MCF 10A (cell line): ENCODE results near the gene GYG2. TPM values are rescaled to one million over a fixed set of nuclear protein-coding genes. Genes with fewer than 3 reads are reported as not detected.

Source experiments
- BruUV-seq: library from RNA; stranded (reverse); fragments of 400-500 nt; replicated peaks from 2 replicates; lab custom pipeline; 2021; lab: Mats Ljungman, UMichigan
- CTCF ChIA-PET: fragments of 300-600 bp; sonication (Branson Sonifier 250); formaldehyde crosslinking; extraction: SDS; loops from one replicate; lab custom pipeline; 2021; ENCODE audit warnings: antibody characterized with exemption, inconsistent platforms; lab: Yijun Ruan, JAX
- POLR2A ChIA-PET: fragments of 300-600, 350-650 bp; sonication (Branson Sonifier 250); formaldehyde crosslinking; extraction: SDS; loops from one replicate; lab custom pipeline; 2020; ENCODE audit warnings: antibody characterized with exemption, inconsistent platforms; lab: Yijun Ruan, JAX
- DNase-seq: peaks from one replicate; pipeline ENCODE4 v3.0.0-alpha.2; 2018; ENCODE audit not compliant: unreplicated experiment
- H3K27ac Mint-ChIP-seq: one replicate; pipeline ENCODE4 v1.8.0; 2022; ENCODE audit warnings: mild to moderate bottlenecking, low read depth, mixed read lengths; ENCODE audit not compliant: unreplicated experiment
- H3K27me3 Mint-ChIP-seq: one replicate; pipeline ENCODE4 v1.8.0; 2022; ENCODE audit warnings: mixed read lengths; ENCODE audit not compliant: insufficient read depth, unreplicated experiment
- H3K36me3 Mint-ChIP-seq: one replicate; pipeline ENCODE4 v1.8.0; 2022; ENCODE audit warnings: mild to moderate bottlenecking, moderate library complexity, mixed read lengths; ENCODE audit not compliant: insufficient read depth, unreplicated experiment
- H3K4me1 Mint-ChIP-seq: one replicate; pipeline ENCODE4 v1.8.0; 2022; ENCODE audit warnings: mixed read lengths; ENCODE audit not compliant: insufficient read depth, unreplicated experiment
- H3K4me3 Mint-ChIP-seq: one replicate; pipeline ENCODE4 v1.8.0; 2022; ENCODE audit warnings: mild to moderate bottlenecking, moderate library complexity, mixed read lengths; ENCODE audit not compliant: unreplicated experiment
- H3K9me3 Mint-ChIP-seq: one replicate; pipeline ENCODE4 v1.8.0; 2022; ENCODE audit warnings: mixed read lengths; ENCODE audit not compliant: unreplicated experiment
- CTCF ChIP-seq: fragments of 200-600 bp; IDR thresholded peaks from one replicate; pipeline ENCODE4 v1.8.0; 2022; ENCODE audit warnings: antibody characterized with exemption, mild to moderate bottlenecking; ENCODE audit not compliant: unreplicated experiment
- intact Hi-C: fragments of 100-400 bp; cut with micrococcal nuclease; formaldehyde crosslinking; loops from 2 replicates; pipeline ENCODE4 v1.14.1; 2022
- total RNA-seq: library from RNA; stranded (reverse); gene quantifications from 2 replicates; pipeline ENCODE4 v1.2.3, GENCODE V29; 2022

GYG2 gene
- total RNA-seq, 1 experiment from 2014 or later = not detected

DNA sequence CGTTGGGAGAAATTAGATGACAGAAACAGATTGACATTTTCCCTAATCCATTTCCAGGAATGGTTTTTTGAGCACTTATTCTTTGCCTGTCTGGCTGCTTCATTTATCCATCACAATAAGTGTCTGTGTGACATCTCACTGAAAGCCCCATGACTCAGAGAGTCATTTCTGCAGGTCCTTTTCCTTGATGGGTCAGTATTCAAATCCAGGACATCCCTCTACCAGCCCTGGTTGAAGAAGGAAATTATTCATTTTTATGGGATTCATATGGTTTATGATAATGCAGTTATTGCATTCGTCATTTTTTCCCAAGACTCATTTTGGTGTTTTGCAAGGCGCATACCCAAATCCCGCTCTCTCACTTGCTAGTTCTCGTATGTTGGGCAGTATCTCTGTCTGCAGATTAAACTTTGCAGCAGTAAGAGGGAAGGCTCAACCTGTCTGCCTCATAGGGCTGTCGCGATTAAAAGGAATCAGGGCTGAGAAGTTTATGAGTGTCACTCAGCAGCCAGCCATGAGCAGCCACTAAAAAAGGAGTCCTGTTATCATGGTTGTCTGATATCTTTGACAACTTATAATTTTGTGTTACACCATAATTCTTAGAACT lies 44.0 kb downstream of the GYG2 start:
- no peak for DNase-seq
- Mint-ChIP-seq H3K4me3 (no peak overlapping the region), H3K36me3 (peaks cover 6% of the 10 kb centered on the region), H3K27me3 (peaks cover 12% of the 10 kb centered on the region), H3K4me1 (no peaks in the 10 kb centered on the region), H3K27ac (no peak overlapping the region), H3K9me3 (no peaks in the 10 kb centered on the region)
- TF ChIP-seq CTCF = no peak
- POLR2A ChIA-PET = no interaction called here
- BruUV-seq = no TSS peak
- CTCF ChIA-PET = no interaction called here
- intact Hi-C loops = no loop called here

DNA sequence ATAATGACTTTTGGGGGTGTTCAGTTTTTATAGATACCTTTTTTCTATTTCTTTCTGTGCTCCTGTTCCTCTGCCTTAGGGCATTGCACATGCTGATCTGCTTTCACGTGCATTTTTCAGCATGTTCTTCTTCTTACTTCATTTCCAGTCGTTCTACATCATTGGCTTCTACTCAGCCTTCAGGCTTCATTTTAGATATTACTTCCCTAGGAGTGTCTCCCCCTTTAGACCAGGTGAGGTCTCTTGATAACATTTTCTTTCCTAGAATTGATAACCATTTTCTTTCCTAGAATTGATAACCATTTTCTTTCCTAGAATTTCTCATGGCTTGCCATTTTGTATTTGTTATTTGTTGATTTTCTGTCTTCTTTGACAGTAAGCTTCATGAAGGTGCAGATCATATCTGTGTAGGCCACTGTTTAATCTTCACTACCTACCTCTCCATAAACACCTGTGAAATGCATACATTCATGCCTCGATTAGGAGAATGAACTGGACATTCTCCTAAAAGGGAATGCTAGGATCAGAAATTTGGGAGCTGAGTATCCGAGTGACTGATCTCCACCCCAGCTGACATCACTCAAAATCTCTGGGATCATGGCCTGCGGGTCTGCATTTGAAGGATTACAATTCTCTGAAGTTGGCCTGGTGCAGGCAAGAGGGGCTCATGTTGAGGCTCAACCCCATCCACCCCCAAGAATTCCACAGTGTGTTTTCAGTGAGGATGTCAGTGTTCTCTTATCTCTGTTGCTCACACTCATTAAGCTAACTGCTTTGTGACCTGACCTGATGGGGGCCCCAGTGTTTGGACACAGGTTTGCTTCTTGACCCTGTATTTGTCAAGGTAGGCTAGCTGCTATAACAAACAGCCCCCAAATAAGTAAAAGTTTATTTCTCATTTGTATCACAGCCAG lies 45.7 kb downstream of the GYG2 start:
- Mint-ChIP-seq H3K4me1 (no peaks in the 10 kb centered on the region), H3K4me3 (no peak overlapping the region), H3K27ac (no peak overlapping the region), H3K36me3 (peaks cover 6% of the 10 kb centered on the region), H3K9me3 (no peaks in the 10 kb centered on the region), H3K27me3 (peaks cover 17% of the 10 kb centered on the region)
- ChIA-PET CTCF (interaction anchor here (0.6 kb wide), 1 partner anchor 624 kb away, joined by 3 read pairs; no protein-coding TSS in a partner anchor), POLR2A (no interaction called here)
- DNase-seq = no peak
- intact Hi-C loops = no loop called here
- TF ChIP-seq CTCF = no peak
- no TSS peak for BruUV-seq

DNA sequence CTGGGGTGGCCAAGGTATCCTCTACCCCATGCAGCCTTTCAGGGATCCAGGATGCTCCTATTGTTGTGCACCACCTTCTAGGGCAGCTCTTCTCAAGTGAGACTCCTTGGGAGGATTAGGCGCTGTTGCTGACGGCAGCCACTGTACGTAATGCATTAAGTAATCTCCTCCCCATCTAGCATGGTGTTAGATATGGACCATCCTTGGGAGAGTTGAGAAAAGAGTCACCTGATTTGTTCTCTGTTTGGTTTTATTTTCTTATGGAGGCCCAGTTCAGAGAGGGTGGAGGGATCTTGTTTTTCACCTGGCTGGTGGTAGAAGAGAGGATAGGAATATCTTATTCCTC lies 46.4 kb downstream of the GYG2 start:
- no TSS peak for BruUV-seq
- TF ChIP-seq CTCF = no peak
- Mint-ChIP-seq H3K4me3 (no peak overlapping the region), H3K9me3 (no peaks in the 10 kb centered on the region), H3K36me3 (peaks cover 6% of the 10 kb centered on the region), H3K27me3 (peaks cover 24% of the 10 kb centered on the region), H3K27ac (no peak overlapping the region), H3K4me1 (no peaks in the 10 kb centered on the region)
- intact Hi-C loops = no loop called here
- ChIA-PET CTCF (interaction anchor here (0.6 to 0.9 kb wide), 2 partner anchors 70 to 908 kb away, joined by 3 to 5 read pairs; no protein-coding TSS in a partner anchor), POLR2A (no interaction called here)
- no peak for DNase-seq

GRCh38 chrX:2875798-2876399 lies 47.2 kb downstream of the GYG2 start:
- intact Hi-C loops = no loop called here
- H3K27ac Mint-ChIP-seq = no peak overlapping the region
- H3K9me3 Mint-ChIP-seq = no peaks in the 10 kb centered on the region
- BruUV-seq = no TSS peak
- peaks cover 31% of the 10 kb centered on the region for H3K27me3 Mint-ChIP-seq
- DNase-seq = peak; percentile 43
- POLR2A ChIA-PET = no interaction called here
- H3K4me3 Mint-ChIP-seq = no peak overlapping the region
- CTCF ChIA-PET = interaction anchor here (0.6 to 0.9 kb wide), 4 partner anchors 69 to 907 kb away, joined by 3 to 5 read pairs (median 3); no protein-coding TSS in a partner anchor
- TF ChIP-seq CTCF = peak; percentile 16
- H3K4me1 Mint-ChIP-seq = no peaks in the 10 kb centered on the region
- H3K36me3 Mint-ChIP-seq = no peaks in the 10 kb centered on the region
